BLaER1 treated with 17β-estradiol and CSF1 and Interleukin-3, amounts not matched to agents 10 nM and 100 nM (cell line): ENCODE results near the gene PXT1.
"Not testable (repeated sequence)": the region's sequence is repeated elsewhere in the genome, so short reads cannot be mapped to it uniquely, and the experiment has no call there.

Experiments used
- H3K27ac ChIP-seq, 11 experiments: shearing (Covaris generic); formaldehyde crosslinking; 2 replicates each; pipeline ENCODE4 v1.8.1; 2022
- H3K27me3 ChIP-seq, 11 experiments: shearing (Covaris generic); formaldehyde crosslinking; 2 replicates each; pipeline ENCODE4 v1.8.1; 2022
- H3K36me3 ChIP-seq, 11 experiments: shearing (Covaris generic); formaldehyde crosslinking; 2 replicates each; pipeline ENCODE4 v1.8.1; 2022
- H3K4me1 ChIP-seq, 10 experiments: shearing (Covaris generic); formaldehyde crosslinking; 2 replicates each; pipeline ENCODE4 v1.8.1; 2022
- H3K4me2 ChIP-seq, 11 experiments: shearing (Covaris generic); formaldehyde crosslinking; 2 replicates each; pipeline ENCODE4 v1.8.1; 2022
- H3K4me3 ChIP-seq, 10 experiments: shearing (Covaris generic); formaldehyde crosslinking; 2 replicates each; pipeline ENCODE4 v1.8.1; 2022
- H3K9ac ChIP-seq, 11 experiments: shearing (Covaris generic); formaldehyde crosslinking; 2 replicates each; pipeline ENCODE4 v1.8.1; 2022
- H3K9me3 ChIP-seq, 11 experiments: shearing (Covaris generic); formaldehyde crosslinking; replicated peaks in 1 of 11; 2 replicates each; pipeline ENCODE4 v1.8.1; 2022
- H4K20me1 ChIP-seq, 11 experiments: shearing (Covaris generic); formaldehyde crosslinking; 2 replicates each; pipeline ENCODE4 v1.8.1; 2022
- Cebpa-rat ChIP-seq, 11 experiments: shearing (Covaris generic); IDR thresholded peaks; 2 replicates each; pipeline ENCODE4 v1.8.1; 2022

Gene PXT1

GRCh38 chr6:36442671-36443470 lies at the start of gene PXT1, which contains the start of gene KCTD20:
PXT1 (minus strand) TSS chr6:36442854; CDS start chr6:36426082, 16,772 bp downstream.
KCTD20 (plus strand) TSS chr6:36443000; CDS start chr6:36470098, 27,098 bp downstream.
- H4K20me1 ChIP-seq = peaks cover 0 to 26% (median 11%) of the 10 kb centered on the region in 11 experiments; a peak in 11 of 22 replicates

GRCh38 chr6:36492092-36492491 lies 49.4 kb upstream of the PXT1 start:
- Histone ChIP-seq H3K27me3 (no peaks in the 10 kb centered on the region), H3K9ac (0 out of 22 replicates have a peak overlapping the region, but pooled peaks of 1 of the 11 experiments have one; percentile 28), H4K20me1 (peaks cover 0 to 59% (median 15%) of the 10 kb centered on the region in 11 experiments; a peak in 12 of 22 replicates), H3K27ac (peak overlapping the region in 6 of 11 experiments; percentile 16 to 89 (median 77); a peak in 10 of 22 replicates), H3K4me3 (no peak overlapping the region), H3K9me3 (no peaks in the 10 kb centered on the region), H3K36me3 (peaks cover 55 to 100% (median 98%) of the 10 kb centered on the region in 11 experiments), H3K4me1 (peaks cover 0 to 52% (median 29%) of the 10 kb centered on the region in 10 experiments; a peak in 14 of 20 replicates), H3K4me2 (peak overlapping the region in 5 of 11 experiments; percentile 56 to 79 (median 74); a peak in 10 of 22 replicates)
- TF ChIP-seq Cebpa-rat (IDR thresholded peaks at IDR 0.05) = no peak

More at GRCh38 chr6:36442671-36443470, at the start of gene PXT1, which contains the start of gene KCTD20:
- peak within 1 kb of the TSS; percentile 86 to 97 (median 95) for H3K27ac ChIP-seq
- no peaks in the 10 kb centered on the region for H3K27me3 ChIP-seq
- TF ChIP-seq Cebpa-rat (IDR thresholded peaks at IDR 0.05) = no peak
- H3K36me3 ChIP-seq = peaks cover 10 to 29% (median 16%) of the 10 kb centered on the region in 11 experiments; a peak in 20 of 22 replicates
- H3K4me2 ChIP-seq = peak within 1 kb of the TSS; percentile 84 to 96 (median 94)
- H3K4me1 ChIP-seq = peaks cover 33 to 51% (median 39%) of the 10 kb centered on the region in 10 experiments
- H3K9me3 ChIP-seq = peaks cover 0 to 11% (median 8%) of the 10 kb centered on the region in 11 experiments; a peak in 12 of 22 replicates
- H3K4me3 ChIP-seq = peak within 1 kb of the TSS; percentile 80 to 99 (median 88)
- peak within 1 kb of the TSS; percentile 92 to 97 (median 94) for H3K9ac ChIP-seq

- no peak overlapping the region for H3K9ac ChIP-seq
- peak overlapping the region in 4 of 11 experiments; percentile 58 to 79 (median 74); a peak in 6 of 22 replicates for H3K4me2 ChIP-seq
- no peak for TF ChIP-seq Cebpa-rat (IDR thresholded peaks at IDR 0.05)
- H3K27me3 ChIP-seq = no peaks in the 10 kb centered on the region
- peaks cover 0 to 52% (median 29%) of the 10 kb centered on the region in 10 experiments; a peak in 14 of 20 replicates for H3K4me1 ChIP-seq
- no peaks in the 10 kb centered on the region for H3K9me3 ChIP-seq
- H3K4me3 ChIP-seq = no peak overlapping the region
- peak overlapping the region in 4 of 11 experiments; percentile 75 to 89 (median 82); a peak in 5 of 22 replicates for H3K27ac ChIP-seq
- H3K36me3 ChIP-seq = peaks cover 55 to 100% (median 98%) of the 10 kb centered on the region in 11 experiments
- H4K20me1 ChIP-seq = peaks cover 0 to 59% (median 15%) of the 10 kb centered on the region in 11 experiments; a peak in 12 of 22 replicates
Measured at GRCh38 chr6:36491378-36491965, 48.8 kb upstream of the PXT1 start.

GRCh38 chr6:36489426-36489825 lies 46.8 kb upstream of the PXT1 start:
- H3K9me3 ChIP-seq = no peaks in the 10 kb centered on the region
- H4K20me1 ChIP-seq = peaks cover 0 to 49% (median 15%) of the 10 kb centered on the region in 11 experiments; a peak in 11 of 22 replicates
- H3K27ac ChIP-seq = peak overlapping the region in 1 of 11 experiments; percentile 20; a peak in 1 of 22 replicates
- peaks cover 51 to 100% (median 91%) of the 10 kb centered on the region in 11 experiments for H3K36me3 ChIP-seq
- no peak overlapping the region for H3K9ac ChIP-seq
- H3K4me2 ChIP-seq = no peak overlapping the region
- no peak for TF ChIP-seq Cebpa-rat (IDR thresholded peaks at IDR 0.05)
- H3K4me1 ChIP-seq = peaks cover 0 to 52% (median 40%) of the 10 kb centered on the region in 10 experiments; a peak in 19 of 20 replicates
- no peak overlapping the region for H3K4me3 ChIP-seq
- H3K27me3 ChIP-seq = no peaks in the 10 kb centered on the region

- no peak for TF ChIP-seq Cebpa-rat (IDR thresholded peaks at IDR 0.05)
- no peak overlapping the region for H3K4me3 ChIP-seq
- H3K27me3 ChIP-seq = no peaks in the 10 kb centered on the region
- no peak overlapping the region for H3K9ac ChIP-seq
- H3K4me1 ChIP-seq = peaks cover 0 to 52% (median 39%) of the 10 kb centered on the region in 10 experiments; a peak in 19 of 20 replicates
- no peaks in the 10 kb centered on the region for H3K9me3 ChIP-seq
- peaks cover 50 to 100% (median 89%) of the 10 kb centered on the region in 11 experiments for H3K36me3 ChIP-seq
- H3K4me2 ChIP-seq = no peak overlapping the region
- H4K20me1 ChIP-seq = peaks cover 0 to 37% (median 11%) of the 10 kb centered on the region in 11 experiments; a peak in 10 of 22 replicates
- no peak overlapping the region for H3K27ac ChIP-seq
Measured at GRCh38 chr6:36488221-36488620, 45.6 kb upstream of the PXT1 start.

GRCh38 chr6:36487698-36488097 lies 45.0 kb upstream of the PXT1 start:
- Histone ChIP-seq H4K20me1 (peaks cover 0 to 32% (median 6%) of the 10 kb centered on the region in 11 experiments; a peak in 9 of 22 replicates), H3K27me3 (no peaks in the 10 kb centered on the region), H3K4me1 (peaks cover 0 to 47% (median 34%) of the 10 kb centered on the region in 10 experiments; a peak in 19 of 20 replicates), H3K27ac (no peak overlapping the region), H3K4me3 (no peak overlapping the region), H3K4me2 (no peak overlapping the region), H3K9me3 (no peaks in the 10 kb centered on the region), H3K36me3 (peaks cover 51 to 99% (median 90%) of the 10 kb centered on the region in 11 experiments), H3K9ac (no peak overlapping the region)
- no peak for TF ChIP-seq Cebpa-rat (IDR thresholded peaks at IDR 0.05)

GRCh38 chr6:36484736-36485135 lies 42.1 kb upstream of the PXT1 start:
- no peaks in the 10 kb centered on the region for H3K27me3 ChIP-seq
- H3K9ac ChIP-seq = peak overlapping the region in 7 of 11 experiments; percentile 8 to 52 (median 28); a peak in 9 of 22 replicates
- no peak for TF ChIP-seq Cebpa-rat (IDR thresholded peaks at IDR 0.05)
- H3K4me2 ChIP-seq = peak overlapping the region in 8 of 11 experiments; percentile 41 to 82 (median 60); a peak in 15 of 22 replicates
- H3K9me3 ChIP-seq = no peaks in the 10 kb centered on the region
- no peak overlapping the region for H3K4me3 ChIP-seq
- peaks cover 0 to 10% (median 0%) of the 10 kb centered on the region in 11 experiments; a peak in 4 of 22 replicates for H4K20me1 ChIP-seq
- peak overlapping the region in 8 of 11 experiments; percentile 24 to 75 (median 64); a peak in 14 of 22 replicates for H3K27ac ChIP-seq
- H3K4me1 ChIP-seq = peaks cover 13 to 44% (median 39%) of the 10 kb centered on the region in 10 experiments
- H3K36me3 ChIP-seq = peaks cover 76 to 99% (median 92%) of the 10 kb centered on the region in 11 experiments

- H3K27me3 ChIP-seq = not testable (repeated sequence)
- peaks cover 67 to 88% (median 79%) of the 10 kb centered on the region in 11 experiments for H3K36me3 ChIP-seq
Measured at GRCh38 chr6:36483326-36483725, 40.7 kb upstream of the PXT1 start.

More at GRCh38 chr6:36483326-36483725, 40.7 kb upstream of the PXT1 start:
- peaks cover 0 to 15% (median 0%) of the 10 kb centered on the region in 11 experiments; a peak in 4 of 22 replicates for H4K20me1 ChIP-seq
- H3K4me2 ChIP-seq = peak overlapping the region in 4 of 11 experiments; percentile 60 to 82 (median 74); a peak in 5 of 22 replicates
- not testable (repeated sequence) for H3K9ac ChIP-seq, H3K9me3 ChIP-seq, H3K4me3 ChIP-seq
- H3K4me1 ChIP-seq = peaks cover 27 to 58% (median 53%) of the 10 kb centered on the region in 10 experiments
- peak overlapping the region in 5 of 11 experiments; percentile 27 to 70 (median 66); a peak in 7 of 22 replicates for H3K27ac ChIP-seq
